ENCODE results near the gene AKT1. TPM values are rescaled to one million over a fixed set of nuclear protein-coding genes. Genes with fewer than 3 reads are reported as not detected.

The AKT1 gene
- total RNA-seq, 2 experiments from 2014 or later, result 178 to 181 TPM

DNA sequence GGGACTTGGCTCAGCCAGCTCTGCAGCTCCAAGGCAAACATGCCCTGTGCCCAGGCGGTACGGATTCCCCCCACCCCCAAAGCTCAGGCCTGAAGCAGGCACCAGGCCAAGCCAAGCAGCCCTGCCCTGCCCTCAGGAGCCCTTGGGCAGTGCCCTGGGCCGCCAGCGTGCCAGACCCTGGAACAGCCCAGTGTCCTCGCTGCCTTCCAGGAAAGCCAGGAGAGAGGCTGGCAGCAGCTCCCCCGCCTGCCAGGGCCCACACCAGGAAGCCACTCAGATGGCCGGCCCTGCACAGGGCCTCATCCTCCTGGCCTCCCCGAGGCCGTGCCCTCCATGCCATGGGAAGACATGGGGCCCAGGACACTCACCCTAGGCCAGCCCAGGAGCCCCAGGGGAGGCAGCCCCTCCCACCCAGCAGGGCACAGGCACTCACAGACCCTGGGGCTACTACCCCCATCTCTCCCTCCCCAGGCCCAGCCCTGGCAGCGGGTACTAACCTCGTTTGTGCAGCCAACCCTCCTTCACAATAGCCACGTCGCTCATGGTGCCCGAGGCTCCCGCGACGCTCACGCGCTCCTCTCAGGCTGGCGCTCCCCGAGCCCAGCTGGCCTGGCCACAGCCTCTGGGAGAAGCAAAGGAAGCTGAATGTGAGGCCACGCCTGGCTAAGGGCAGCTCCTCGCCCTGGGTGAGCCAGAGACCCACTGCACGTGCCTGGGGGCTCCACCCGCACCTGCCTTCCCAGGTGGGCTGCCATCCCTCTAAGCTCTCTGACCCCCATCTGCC, 3.3 kb downstream of the AKT1 start:
- ATAC-seq (ENCODE audit: low read depth) (no peak), DNase-seq (no peak)
- Mint-ChIP-seq H3K36me3 (peaks cover 7% of the 10 kb centered on the region), H3K27ac (no peak overlapping the region), H3K9me3 (no peaks in the 10 kb centered on the region), H3K4me3 (no peak overlapping the region), H3K27me3 (peaks cover 2% of the 10 kb centered on the region), H3K4me1 (peaks cover 19% of the 10 kb centered on the region)
- POLR2A ChIA-PET, result no interaction called here

DNA sequence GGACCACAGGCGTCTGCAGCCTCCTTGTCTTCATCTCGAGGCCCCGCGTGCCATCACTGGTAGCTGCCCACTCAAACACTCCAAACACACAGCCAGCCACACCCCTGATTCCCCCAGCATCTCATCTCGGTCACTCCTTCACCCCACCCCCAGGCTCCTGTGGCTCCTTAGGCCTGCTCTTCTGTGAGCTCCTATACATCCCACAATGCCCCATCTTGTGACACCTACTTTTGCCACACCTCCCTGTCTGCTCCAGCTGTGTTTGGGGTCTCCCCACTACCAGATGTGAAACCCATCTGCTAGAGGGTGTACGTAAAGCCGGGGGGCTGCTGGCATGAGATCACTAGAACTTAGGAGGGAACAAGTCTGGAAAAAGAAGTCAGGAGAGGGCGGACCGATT, 4.1 kb downstream of the AKT1 start:
- POLR2A ChIA-PET, result no interaction called here
- H3K27me3 Mint-ChIP-seq, result no peaks in the 10 kb centered on the region
- DNase-seq (no peak), ATAC-seq (ENCODE audit: low read depth) (no peak)
- H3K36me3 Mint-ChIP-seq, result peaks cover 7% of the 10 kb centered on the region
- H3K4me1 Mint-ChIP-seq, result peaks cover 20% of the 10 kb centered on the region
- H3K9me3 Mint-ChIP-seq, result no peaks in the 10 kb centered on the region
- H3K27ac Mint-ChIP-seq, result peak overlapping the region; percentile 34
- no peak overlapping the region for H3K4me3 Mint-ChIP-seq

DNA sequence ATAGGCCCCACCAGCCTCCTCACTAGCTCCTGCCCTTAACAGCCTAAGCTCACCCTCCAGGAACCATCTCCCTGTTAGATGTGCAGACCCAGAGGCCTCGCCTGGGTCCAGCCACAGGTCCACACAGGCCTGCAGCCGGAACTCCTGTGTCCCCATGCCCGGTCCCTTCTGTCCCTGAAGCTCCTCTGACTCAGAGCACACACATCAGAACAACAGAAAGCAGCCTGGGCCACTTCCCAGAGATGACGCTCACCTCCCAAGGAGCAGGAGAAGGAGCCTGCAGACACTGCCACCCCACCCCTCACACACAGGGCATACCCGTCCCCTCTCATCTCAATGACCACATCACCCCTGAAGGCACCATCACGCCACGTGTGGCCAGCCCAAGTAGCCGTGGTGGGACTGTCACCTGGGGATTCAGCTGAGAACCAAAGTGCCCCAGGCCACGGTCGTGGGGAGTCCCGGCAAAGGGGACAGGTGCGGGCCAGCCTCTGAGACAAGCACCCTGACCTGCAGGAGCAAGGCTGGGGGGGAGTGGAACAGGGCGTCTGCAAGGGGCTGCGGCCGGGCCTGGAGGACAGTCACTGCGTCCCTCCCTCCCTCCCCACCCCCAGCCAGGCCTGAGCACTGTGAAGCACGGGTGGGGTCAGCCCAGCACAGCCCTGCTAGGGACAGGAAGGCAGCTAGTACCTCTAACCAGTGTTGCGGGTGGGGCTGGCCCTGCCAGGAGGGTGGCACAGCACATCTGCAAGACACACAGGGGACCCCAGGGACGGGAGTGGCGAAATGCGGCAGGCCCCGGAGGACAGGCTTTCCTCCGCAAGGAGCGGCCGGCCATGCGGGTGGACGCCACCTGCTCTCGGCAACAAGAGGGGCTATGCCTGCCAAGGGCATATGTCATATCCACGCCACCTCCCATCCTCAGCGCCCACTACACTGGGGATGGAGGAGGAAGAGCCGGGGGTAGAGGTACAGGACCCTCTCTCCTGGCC, 5.5 kb downstream of the AKT1 start:
- Mint-ChIP-seq H3K27ac (no peak overlapping the region), H3K4me3 (no peak overlapping the region), H3K9me3 (no peaks in the 10 kb centered on the region), H3K27me3 (no peaks in the 10 kb centered on the region), H3K4me1 (peaks cover 17% of the 10 kb centered on the region), H3K36me3 (peaks cover 7% of the 10 kb centered on the region)
- DNase-seq (no peak), ATAC-seq (ENCODE audit: low read depth) (no peak)
- POLR2A ChIA-PET, result interaction anchor here (1.3 kb wide), 1 partner anchor 9 kb away, joined by 3 read pairs; no protein-coding TSS in a partner anchor

DNA sequence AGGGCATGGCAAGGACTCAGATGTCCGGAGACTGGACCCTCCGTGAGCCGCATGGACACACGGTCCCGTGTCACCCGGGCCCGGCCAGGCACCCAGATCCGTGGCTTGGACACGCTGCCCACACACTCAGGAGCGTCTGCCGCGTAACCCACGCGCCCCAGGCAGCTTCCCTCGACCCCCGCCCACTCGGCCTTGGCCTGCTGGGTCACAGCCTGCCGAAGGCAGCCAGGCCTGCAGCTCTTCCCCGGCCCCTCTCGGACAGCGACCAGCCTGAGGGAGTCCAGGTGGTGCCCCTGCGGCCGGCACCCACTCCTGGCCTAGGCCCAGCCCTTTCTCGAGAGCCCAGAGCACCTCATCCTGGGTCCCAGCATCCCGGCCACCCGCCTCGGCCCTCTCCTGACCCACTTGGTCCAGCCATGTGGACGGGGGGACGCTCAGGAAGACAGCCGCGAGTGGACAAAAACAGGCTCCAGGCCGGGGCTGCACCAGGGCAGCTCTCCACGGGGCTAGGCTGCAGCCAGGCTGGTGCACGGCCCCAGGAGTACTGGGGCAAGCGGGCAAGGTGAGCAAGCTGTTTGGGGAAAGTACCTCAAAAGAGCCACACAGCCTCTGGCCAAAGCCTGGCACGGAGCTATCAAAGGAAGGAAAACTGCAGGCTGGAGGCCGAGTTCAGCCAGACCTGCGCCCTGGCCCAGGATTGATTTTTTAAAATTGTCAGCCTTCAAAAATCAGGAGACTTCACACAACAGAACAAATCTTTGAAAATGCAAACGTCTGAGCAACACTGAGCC, 6.5 kb downstream of the AKT1 start:
- POLR2A ChIA-PET, result interaction anchor here (1.1 to 1.3 kb wide), 2 partner anchors 8 to 298 kb away, joined by 3 read pairs; no protein-coding TSS in a partner anchor
- no peak overlapping the region for H3K27ac Mint-ChIP-seq

DNA sequence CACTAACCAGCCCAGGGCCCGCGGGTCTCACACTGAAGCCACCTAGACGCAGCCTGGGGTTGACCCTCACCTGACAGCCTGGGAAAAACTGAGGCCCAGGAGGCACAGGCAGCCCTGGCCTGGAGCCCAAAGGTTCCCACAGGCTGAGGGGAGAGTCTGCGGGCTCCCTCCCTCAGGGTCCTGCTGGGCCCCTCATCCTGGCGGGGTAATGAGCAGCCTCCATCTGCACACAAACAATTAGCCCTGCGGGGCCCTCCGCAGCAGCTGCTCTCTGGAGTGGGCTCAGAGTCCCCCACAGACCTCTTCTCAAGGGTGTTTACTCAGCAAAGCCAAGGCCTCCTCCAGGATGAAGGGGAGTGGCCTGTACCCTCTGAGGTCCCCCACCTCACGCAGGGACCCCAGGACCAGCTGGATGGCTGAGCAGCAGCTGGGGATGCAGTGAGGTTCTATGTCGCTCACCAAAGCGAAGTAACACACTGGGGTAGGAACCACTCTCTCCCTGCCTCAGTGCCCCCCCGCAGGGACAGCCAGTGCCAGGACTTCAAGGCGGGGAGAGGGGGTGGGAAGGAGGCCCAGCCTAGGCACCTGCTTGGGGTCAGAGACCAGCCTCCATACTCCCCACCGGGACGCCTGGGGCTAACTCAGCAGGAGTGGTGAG, 7.3 kb downstream of the AKT1 start:
- Mint-ChIP-seq H3K4me3 (no peak overlapping the region), H3K27me3 (no peaks in the 10 kb centered on the region), H3K4me1 (peaks cover 6% of the 10 kb centered on the region), H3K27ac (no peak overlapping the region), H3K9me3 (no peaks in the 10 kb centered on the region), H3K36me3 (peaks cover 2% of the 10 kb centered on the region)
- ATAC-seq (ENCODE audit: low read depth) (no peak), DNase-seq (no peak)
- POLR2A ChIA-PET, result interaction anchor here (1.1 kb wide), 1 partner anchor 298 kb away, joined by 3 read pairs; no protein-coding TSS in a partner anchor

More for the DNA sequence above, 6.5 kb downstream of the AKT1 start:
- ATAC-seq (ENCODE audit: low read depth) (no peak), DNase-seq (no peak)
- Mint-ChIP-seq H3K9me3 (no peaks in the 10 kb centered on the region), H3K27me3 (no peaks in the 10 kb centered on the region), H3K4me1 (peaks cover 13% of the 10 kb centered on the region), H3K4me3 (no peak overlapping the region), H3K36me3 (peaks cover 7% of the 10 kb centered on the region)

DNA sequence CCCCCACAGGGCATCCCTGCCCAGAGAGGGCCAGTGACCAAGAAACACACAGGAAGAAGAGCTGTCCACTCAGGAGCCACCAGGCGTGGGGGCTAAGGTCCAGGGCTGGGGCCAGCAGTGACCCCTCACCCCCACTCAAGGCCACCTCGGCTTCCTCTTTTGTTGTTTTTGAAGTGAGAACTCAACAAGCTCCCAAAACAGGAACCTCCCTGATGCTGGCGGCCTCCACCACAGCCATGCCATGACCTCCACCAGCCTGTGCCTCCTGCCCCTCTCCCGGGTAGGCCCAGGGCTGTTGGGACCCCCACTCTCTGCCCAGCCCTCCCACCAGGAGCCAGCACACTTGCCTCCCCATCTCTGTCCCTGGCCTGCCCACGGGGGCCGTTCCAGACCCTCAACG, 7.8 kb downstream of the AKT1 start:
- Mint-ChIP-seq H3K4me3 (no peak overlapping the region), H3K27me3 (no peaks in the 10 kb centered on the region), H3K27ac (no peak overlapping the region), H3K9me3 (no peaks in the 10 kb centered on the region), H3K4me1 (peaks cover 5% of the 10 kb centered on the region), H3K36me3 (peaks cover 2% of the 10 kb centered on the region)
- DNase-seq, result no peak
- POLR2A ChIA-PET, result interaction anchor here (1.1 kb wide), 1 partner anchor 299 kb away, joined by 3 read pairs; no protein-coding TSS in a partner anchor
- ATAC-seq (ENCODE audit: low read depth), result no peak

DNA sequence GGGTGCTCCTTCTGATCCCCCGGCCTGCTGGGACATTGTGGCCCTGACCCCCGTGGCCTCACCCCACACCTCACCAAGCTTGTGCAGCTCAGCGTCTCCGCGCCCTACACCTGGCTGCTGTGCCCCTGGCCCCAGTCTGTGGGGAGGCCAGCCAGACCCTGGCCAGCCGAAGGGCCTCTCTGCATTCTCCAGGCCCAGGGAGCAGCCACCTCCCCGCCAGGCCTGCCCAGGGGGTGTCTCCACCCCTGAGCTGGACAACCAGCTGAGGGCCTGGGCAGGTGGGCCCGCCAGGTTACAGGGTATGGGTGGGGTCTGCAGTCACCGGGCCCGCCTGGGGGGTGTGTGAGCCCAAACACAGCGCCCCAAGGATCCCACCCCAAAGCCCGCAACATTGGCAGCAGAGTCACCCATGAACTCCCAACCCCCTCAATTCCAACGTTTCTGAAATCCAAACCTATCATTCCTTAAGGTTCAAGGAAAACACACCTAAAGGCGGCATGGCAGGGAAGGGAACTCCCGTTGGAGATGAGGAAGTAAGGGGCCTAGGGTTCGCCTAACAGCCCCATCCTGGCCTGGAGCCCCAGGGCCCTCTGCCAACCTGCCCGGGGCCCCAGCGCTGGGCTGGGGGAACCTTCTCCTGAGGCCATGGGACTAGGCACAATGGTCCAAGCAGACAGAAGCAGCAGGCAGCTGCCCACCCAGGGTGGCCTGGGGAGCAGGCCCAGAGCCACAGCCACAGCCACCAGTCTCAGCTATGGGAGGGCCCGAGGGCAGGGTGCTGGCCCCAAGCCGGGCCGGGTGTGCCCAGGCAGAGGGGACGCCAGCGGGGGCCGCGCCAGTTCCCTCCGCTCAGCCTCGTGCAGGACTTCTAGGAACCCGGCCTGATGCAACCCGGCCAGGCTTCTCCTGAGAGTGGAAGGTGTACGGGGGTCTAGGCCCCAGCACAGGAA, 8.5 kb downstream of the AKT1 start:
- Mint-ChIP-seq H3K4me1 (peaks cover 5% of the 10 kb centered on the region), H3K9me3 (no peaks in the 10 kb centered on the region), H3K36me3 (peaks cover 2% of the 10 kb centered on the region), H3K27me3 (no peaks in the 10 kb centered on the region), H3K27ac (peak overlapping the region; percentile 51), H3K4me3 (no peak overlapping the region)
- no peak for ATAC-seq (ENCODE audit: low read depth)
- no peak for DNase-seq
- POLR2A ChIA-PET, result no interaction called here

DNA sequence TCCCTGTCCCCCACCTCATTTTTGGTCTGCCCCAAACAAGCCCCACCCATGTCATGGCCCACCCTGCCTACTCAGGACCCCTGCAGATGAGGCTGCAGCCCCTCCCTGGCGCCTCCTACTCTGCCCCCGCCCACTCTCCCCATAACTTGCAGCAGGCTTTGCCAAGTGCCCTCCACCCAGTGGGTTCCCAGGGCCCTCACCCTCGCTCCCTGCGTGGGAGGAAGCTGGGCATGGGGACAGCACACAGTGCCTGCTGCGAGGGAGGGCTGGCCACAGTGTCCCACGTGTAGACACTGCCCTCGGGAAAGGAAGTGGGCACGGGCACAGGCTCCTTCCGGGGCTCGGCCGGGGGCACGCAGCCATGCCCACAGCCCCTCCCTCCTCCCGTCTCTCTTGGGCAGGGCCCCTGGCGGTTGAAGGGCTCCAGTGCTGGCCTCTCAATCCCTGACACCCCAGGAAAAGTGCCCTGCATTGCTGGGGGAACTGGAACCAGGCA, 9.4 kb downstream of the AKT1 start:
- Mint-ChIP-seq H3K27ac (peak overlapping the region; percentile 51), H3K36me3 (no peaks in the 10 kb centered on the region), H3K27me3 (no peaks in the 10 kb centered on the region), H3K4me3 (no peak overlapping the region), H3K9me3 (no peaks in the 10 kb centered on the region), H3K4me1 (peaks cover 3% of the 10 kb centered on the region)
- DNase-seq (no peak), ATAC-seq (ENCODE audit: low read depth) (peak; percentile 10)
- POLR2A ChIA-PET, result no interaction called here

DNA sequence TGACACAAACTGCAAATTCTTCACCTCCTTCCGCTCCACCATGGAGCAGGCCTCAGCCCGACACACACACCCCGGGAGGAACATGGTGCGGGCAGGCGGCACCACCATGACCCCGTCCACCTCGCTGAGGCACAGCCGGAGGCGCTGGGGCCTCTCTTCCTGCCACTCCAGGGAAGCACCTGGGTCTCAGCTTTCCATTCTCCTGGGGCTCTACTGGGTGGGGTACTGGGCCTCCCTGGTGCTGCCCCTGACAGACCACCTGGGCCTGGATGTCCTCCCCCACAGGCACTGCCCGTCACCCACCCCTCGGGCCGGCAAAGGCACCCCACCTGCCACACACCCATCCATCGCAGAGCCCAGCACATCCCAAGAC, 9.9 kb downstream of the AKT1 start:
- Mint-ChIP-seq H3K9me3 (no peaks in the 10 kb centered on the region), H3K27me3 (no peaks in the 10 kb centered on the region), H3K4me3 (no peak overlapping the region), H3K36me3 (no peaks in the 10 kb centered on the region), H3K27ac (no peak overlapping the region), H3K4me1 (peaks cover 3% of the 10 kb centered on the region)
- no peak for ATAC-seq (ENCODE audit: low read depth)
- POLR2A ChIA-PET, result no interaction called here
- no peak for DNase-seq

DNA sequence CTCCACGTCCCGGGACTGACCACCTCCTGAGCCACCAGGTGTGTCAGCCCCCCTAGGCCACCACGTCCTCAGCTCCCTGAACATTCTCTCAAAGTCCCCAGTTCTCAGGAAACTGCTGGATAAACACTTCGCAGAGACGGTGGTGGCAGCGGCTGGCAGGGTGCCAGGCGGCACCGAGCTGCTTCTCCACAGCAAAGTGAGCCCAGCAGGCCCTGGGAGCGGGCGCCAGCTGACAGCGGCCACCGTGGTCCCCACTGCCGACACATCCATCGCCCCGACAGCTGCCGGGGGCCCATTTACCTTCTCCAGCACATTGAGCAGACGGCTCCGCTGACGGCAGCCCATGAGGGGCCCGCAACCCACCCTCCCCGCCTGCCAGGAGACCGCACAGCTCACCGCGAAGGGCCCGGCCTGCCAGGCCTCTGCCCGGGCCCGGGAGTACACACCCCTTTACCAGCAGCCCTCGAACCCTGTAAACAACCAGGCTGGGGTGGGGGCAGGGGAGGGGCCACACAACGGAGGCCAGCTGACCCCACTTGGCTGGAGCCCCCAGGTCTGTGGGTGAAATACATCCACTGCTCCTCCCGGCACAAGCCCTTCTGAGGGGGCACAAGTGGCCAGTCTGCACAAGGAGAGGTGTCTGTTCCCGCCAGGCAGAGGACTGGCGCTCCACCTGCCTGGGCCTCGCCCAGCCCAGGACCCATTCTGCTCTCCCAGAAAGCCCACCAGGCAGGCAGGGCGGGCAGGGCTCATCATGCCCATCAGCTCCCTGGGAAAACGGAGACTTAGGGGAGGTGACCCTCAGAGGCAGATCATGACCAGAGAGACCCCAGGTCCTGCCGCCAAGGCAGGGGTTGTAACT, 10.5 kb downstream of the AKT1 start:
- POLR2A ChIA-PET, result no interaction called here
- Mint-ChIP-seq H3K9me3 (no peaks in the 10 kb centered on the region), H3K27me3 (no peaks in the 10 kb centered on the region), H3K36me3 (no peaks in the 10 kb centered on the region), H3K4me3 (no peak overlapping the region), H3K27ac (no peak overlapping the region), H3K4me1 (peaks cover 3% of the 10 kb centered on the region)
- no peak for ATAC-seq (ENCODE audit: low read depth)
- no peak for DNase-seq

DNA sequence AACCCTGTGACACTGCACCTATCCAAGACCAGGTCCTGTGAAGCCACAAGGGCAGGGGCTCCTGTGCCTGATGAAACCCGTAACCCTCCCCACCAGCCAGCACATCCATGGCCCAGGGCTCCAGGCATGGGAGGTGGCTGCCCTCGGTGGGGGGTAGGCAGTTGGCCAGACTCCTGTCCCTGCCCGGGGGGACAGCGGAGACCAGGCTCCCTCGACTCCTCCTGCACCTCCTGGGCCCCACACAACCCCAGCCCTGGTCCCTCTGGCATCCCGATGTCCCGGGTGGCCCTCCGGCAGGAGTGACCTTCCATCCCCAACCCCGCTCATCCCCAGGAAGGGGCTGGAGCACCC, 11.4 kb downstream of the AKT1 start:
- DNase-seq, result no peak
- Mint-ChIP-seq H3K27ac (no peak overlapping the region), H3K36me3 (no peaks in the 10 kb centered on the region), H3K4me1 (peaks cover 3% of the 10 kb centered on the region), H3K9me3 (no peaks in the 10 kb centered on the region), H3K4me3 (no peak overlapping the region), H3K27me3 (no peaks in the 10 kb centered on the region)
- POLR2A ChIA-PET, result no interaction called here
- no peak for ATAC-seq (ENCODE audit: low read depth)
